OCI-LY3 (cell line): Measurements from ENCODE around the gene HNF1B.

ENCODE experiments used
- H2AFZ ChIP-seq: fragments of 200-600, 300-600 bp; shearing (Covaris generic); 2 replicates; pipeline ENCODE4 v1.6.0; 2014; ENCODE audit warnings: antibody characterized with exemption, low read depth, low read length
- H3K27ac ChIP-seq: fragments of 200-600, 300-600 bp; sonication (generic); 2 replicates; pipeline ENCODE4 v1.5.1; 2014; ENCODE audit warnings: mild to moderate bottlenecking, low read length, moderate library complexity, mixed read lengths
- H3K27me3 ChIP-seq: fragments of 200-600, 300-600 bp; sonication (generic); 2 replicates; pipeline ENCODE4 v1.6.1; 2014; ENCODE audit warnings: low read depth, low read length, mixed read lengths
- H3K36me3 ChIP-seq: fragments of 200-600, 300-600 bp; sonication (generic); replicated peaks from 2 replicates; pipeline ENCODE3; 2014; ENCODE audit warnings: low read depth, low read length, mixed read lengths
- H3K4me1 ChIP-seq: fragments of 300-600, 200-600 bp; sonication (generic); 2 replicates; pipeline ENCODE4 v1.6.1; 2014; ENCODE audit warnings: low read length, mixed read lengths
- H3K4me2 ChIP-seq: fragments of 200-600, 300-600 bp; sonication (generic); 2 replicates; pipeline ENCODE4 v1.6.1; 2014; ENCODE audit warnings: low read length, mixed read lengths
- H3K4me3 ChIP-seq: fragments of 300-600, 200-600 bp; sonication (generic); 2 replicates; pipeline ENCODE4 v1.5.1; 2014; ENCODE audit warnings: antibody characterized with exemption, mild to moderate bottlenecking, low read length, moderate library complexity
- H3K79me2 ChIP-seq: fragments of 300-600, 200-600 bp; shearing (Covaris generic); 2 replicates; pipeline ENCODE4 v1.6.1; 2014; ENCODE audit warnings: mild to moderate bottlenecking, low read length, mixed read lengths
- H3K9ac ChIP-seq: fragments of 300-600, 200-600 bp; shearing (Covaris generic); 2 replicates; pipeline ENCODE4 v1.6.0; 2014; ENCODE audit warnings: mild to moderate bottlenecking, low read length, moderate library complexity
- H3K9me3 ChIP-seq: fragments of 200-600, 300-600 bp; shearing (Covaris generic); 2 replicates; pipeline ENCODE4 v1.6.1; 2014; ENCODE audit warnings: low read length, mixed read lengths; ENCODE audit not compliant: insufficient read depth
- H4K20me1 ChIP-seq: fragments of 200-600, 300-600 bp; sonication (generic); 2 replicates; pipeline ENCODE4 v1.6.1; 2016; ENCODE audit warnings: low read length, mixed read lengths; ENCODE audit not compliant: insufficient read depth
- CTCF ChIP-seq: fragments of 200-600, 300-600 bp; sonication (generic); IDR thresholded peaks from 2 replicates; pipeline ENCODE4 v1.5.1; 2014; ENCODE audit warnings: antibody characterized with exemption, low read length, low read depth
- EZH2phosphoT487 ChIP-seq: fragments of 200-600 bp; shearing (Covaris generic); IDR thresholded peaks from 2 replicates; pipeline ENCODE4 v1.6.1; 2018; ENCODE audit warnings: antibody characterized with exemption, mixed run types, low read depth

Gene HNF1B

GRCh38 chr17:37736428-37736827 is 8.4 kb downstream of the HNF1B start:
- Histone ChIP-seq H3K9ac (no peak overlapping the region), H3K4me3 (no peak overlapping the region), H3K79me2 (peaks cover 61% of the 10 kb centered on the region), H4K20me1 (peaks cover 48% of the 10 kb centered on the region), H3K4me1 (peaks cover 10% of the 10 kb centered on the region), H2AFZ (no peak overlapping the region), H3K36me3 (peaks cover 77% of the 10 kb centered on the region), H3K4me2 (no peak overlapping the region), H3K27me3 (no peaks in the 10 kb centered on the region), H3K27ac (no peak overlapping the region), H3K9me3 (no peaks in the 10 kb centered on the region)
- no peak for TF ChIP-seq CTCF

GRCh38 chr17:37735165-37735564 is 9.7 kb downstream of the HNF1B start:
- Histone ChIP-seq H3K36me3 (peaks cover 83% of the 10 kb centered on the region), H3K9ac (no peak overlapping the region), H4K20me1 (peaks cover 45% of the 10 kb centered on the region), H3K4me3 (no peak overlapping the region), H3K79me2 (peaks cover 56% of the 10 kb centered on the region), H3K4me2 (no peak overlapping the region), H3K9me3 (no peaks in the 10 kb centered on the region), H3K4me1 (no peaks in the 10 kb centered on the region; the same call in 1 of the 2 replicates), H3K27ac (no peak overlapping the region), H3K27me3 (no peaks in the 10 kb centered on the region), H2AFZ (no peak overlapping the region)
- TF ChIP-seq CTCF (no peak), EZH2phosphoT487 (no peak)

- no peak overlapping the region for H3K27ac ChIP-seq
- H4K20me1 ChIP-seq, result peaks cover 46% of the 10 kb centered on the region
- H3K27me3 ChIP-seq, result no peaks in the 10 kb centered on the region
- TF ChIP-seq EZH2phosphoT487 (no peak), CTCF (no peak)
- no peak overlapping the region for H3K9ac ChIP-seq
- no peak overlapping the region for H3K4me2 ChIP-seq
- H3K4me1 ChIP-seq, result no peaks in the 10 kb centered on the region; the same call in 1 of the 2 replicates
- H3K9me3 ChIP-seq, result no peaks in the 10 kb centered on the region
- H3K4me3 ChIP-seq, result no peak overlapping the region
- peaks cover 84% of the 10 kb centered on the region for H3K36me3 ChIP-seq
- no peak overlapping the region for H2AFZ ChIP-seq
- peaks cover 47% of the 10 kb centered on the region for H3K79me2 ChIP-seq
Measured at GRCh38 chr17:37732316-37732715, 12.5 kb downstream of the HNF1B start.

- TF ChIP-seq EZH2phosphoT487 (no peak), CTCF (no peak)
- H3K4me1 ChIP-seq, result no peaks in the 10 kb centered on the region
Measured at GRCh38 chr17:37731056-37731455, 13.8 kb downstream of the HNF1B start.

More at GRCh38 chr17:37731056-37731455, 13.8 kb downstream of the HNF1B start:
- Histone ChIP-seq H2AFZ (no peak overlapping the region), H3K4me2 (no peak overlapping the region), H3K4me3 (no peak overlapping the region), H3K27me3 (no peaks in the 10 kb centered on the region), H3K9me3 (no peaks in the 10 kb centered on the region), H3K36me3 (peaks cover 81% of the 10 kb centered on the region), H4K20me1 (peaks cover 41% of the 10 kb centered on the region), H3K79me2 (peaks cover 38% of the 10 kb centered on the region), H3K27ac (no peak overlapping the region), H3K9ac (no peak overlapping the region)
